HG03342 (cell line): ENCODE results near the gene CYSRT1.

Source experiments
- ATAC-seq: cut with Tn5 transposase; IDR thresholded peaks from one replicate; pipeline ENCODE4 v1.9.1; 2021; ENCODE audit warnings: mild to moderate bottlenecking, moderate library complexity; ENCODE audit not compliant: unreplicated experiment

Gene CYSRT1

DNA sequence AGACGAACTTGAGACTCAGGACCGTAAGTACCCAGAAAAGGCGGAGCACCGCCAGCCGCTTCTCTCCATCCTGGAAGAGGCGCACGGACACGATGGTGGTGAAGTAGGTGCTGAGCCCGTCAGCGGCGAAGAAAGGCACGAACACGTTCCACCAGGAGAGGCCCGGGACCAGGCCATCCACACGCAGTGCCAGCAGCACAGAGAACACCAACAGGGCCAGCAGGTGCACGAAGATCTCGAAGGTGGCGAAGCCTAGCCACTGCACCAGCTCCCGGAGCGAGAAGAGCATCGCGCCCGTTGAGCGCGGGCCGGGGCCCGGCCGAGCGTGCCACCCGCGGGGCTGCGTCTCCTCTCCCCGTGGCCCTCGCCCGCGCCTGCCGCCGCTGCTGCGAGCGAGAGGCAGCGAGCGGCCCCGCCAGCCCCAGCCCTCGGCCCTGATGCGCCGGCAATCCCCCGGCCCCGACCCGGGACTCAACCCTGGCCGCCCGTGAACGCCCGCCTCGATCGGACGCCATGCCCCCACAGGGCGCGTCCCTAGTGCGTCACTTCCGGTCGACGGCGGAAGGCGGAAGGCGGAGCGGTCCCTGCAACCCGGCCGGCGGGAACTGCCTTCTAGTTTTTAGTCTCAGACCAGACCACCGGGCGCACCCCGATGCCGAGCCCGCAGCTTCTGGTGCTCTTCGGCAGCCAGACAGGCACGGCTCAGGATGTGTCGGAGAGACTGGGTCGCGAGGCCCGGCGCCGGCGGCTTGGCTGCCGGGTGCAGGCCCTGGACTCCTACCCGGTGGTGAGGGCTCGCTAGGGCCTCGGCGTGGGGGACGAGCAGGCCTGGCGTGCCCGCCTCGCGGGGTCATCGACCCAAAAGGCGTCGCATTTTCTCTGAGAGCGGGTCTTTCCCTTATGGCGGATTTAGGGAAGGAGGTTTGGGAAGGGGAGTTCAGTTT lies 19.6 kb upstream of the CYSRT1 start, which contains the start of the genes NDOR1 and TMEM203:
Gene NDOR1, plus strand, starts transcription at position 575 of the 944 bp plus-strand sequence. Its CDS starts 78 bp downstream, at position 653.
Gene TMEM203, minus strand, starts transcription at position 523 of the 944 bp plus-strand sequence. Its CDS starts 234 bp downstream, at position 289.
- ATAC-seq, result peak; percentile 40

- no peak for ATAC-seq
Observed at GRCh38 chr9:137206602-137207001, 18.4 kb upstream of the CYSRT1 start.

DNA sequence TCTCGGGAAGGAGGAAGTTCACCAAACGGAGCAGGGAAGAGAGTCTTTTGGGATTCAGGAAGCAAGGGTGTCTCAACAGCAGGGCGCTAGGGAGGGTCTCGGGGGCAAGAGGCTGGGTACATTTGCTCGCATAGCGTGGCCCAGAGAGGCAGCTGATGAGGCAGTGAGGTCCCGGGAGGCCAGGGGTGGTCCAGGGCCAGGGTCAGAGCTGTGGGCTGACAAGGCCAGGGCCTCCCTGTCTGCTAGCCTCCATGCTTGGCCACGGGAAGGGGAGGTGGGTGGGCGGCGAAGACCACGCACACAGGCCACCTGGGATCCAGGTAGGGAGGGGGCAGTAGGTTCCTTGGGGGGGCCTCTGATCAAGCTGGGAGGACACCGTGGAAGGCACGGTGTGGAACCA lies 13.4 kb upstream of the CYSRT1 start:
- no peak for ATAC-seq

- ATAC-seq, result no peak
Observed at GRCh38 chr9:137212520-137212919, 12.5 kb upstream of the CYSRT1 start.

- ATAC-seq, result no peak
Observed at GRCh38 chr9:137213160-137214060, 11.6 kb upstream of the CYSRT1 start.

DNA sequence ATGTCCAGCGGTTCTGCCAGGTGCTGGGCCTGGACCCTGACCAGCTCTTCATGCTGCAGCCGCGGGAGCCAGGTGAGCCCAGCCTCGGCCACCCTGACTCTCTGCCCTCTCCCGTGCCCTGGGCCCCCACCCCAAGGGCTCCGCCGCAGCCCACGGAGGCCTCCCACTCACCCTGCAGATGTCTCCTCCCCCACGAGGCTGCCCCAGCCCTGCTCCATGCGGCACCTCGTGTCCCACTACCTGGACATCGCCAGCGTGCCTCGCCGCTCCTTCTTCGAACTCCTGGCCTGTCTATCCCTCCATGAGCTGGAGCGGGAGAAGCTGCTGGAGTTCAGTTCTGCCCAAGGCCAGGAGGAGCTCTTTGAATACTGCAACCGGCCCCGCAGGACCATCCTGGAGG lies 10.4 kb upstream of the CYSRT1 start:
- no peak for ATAC-seq

- ATAC-seq, result no peak
Observed at GRCh38 chr9:137215196-137215986, 9.6 kb upstream of the CYSRT1 start.

- no peak for ATAC-seq
Observed at GRCh38 chr9:137216188-137216965, 8.6 kb upstream of the CYSRT1 start.

DNA sequence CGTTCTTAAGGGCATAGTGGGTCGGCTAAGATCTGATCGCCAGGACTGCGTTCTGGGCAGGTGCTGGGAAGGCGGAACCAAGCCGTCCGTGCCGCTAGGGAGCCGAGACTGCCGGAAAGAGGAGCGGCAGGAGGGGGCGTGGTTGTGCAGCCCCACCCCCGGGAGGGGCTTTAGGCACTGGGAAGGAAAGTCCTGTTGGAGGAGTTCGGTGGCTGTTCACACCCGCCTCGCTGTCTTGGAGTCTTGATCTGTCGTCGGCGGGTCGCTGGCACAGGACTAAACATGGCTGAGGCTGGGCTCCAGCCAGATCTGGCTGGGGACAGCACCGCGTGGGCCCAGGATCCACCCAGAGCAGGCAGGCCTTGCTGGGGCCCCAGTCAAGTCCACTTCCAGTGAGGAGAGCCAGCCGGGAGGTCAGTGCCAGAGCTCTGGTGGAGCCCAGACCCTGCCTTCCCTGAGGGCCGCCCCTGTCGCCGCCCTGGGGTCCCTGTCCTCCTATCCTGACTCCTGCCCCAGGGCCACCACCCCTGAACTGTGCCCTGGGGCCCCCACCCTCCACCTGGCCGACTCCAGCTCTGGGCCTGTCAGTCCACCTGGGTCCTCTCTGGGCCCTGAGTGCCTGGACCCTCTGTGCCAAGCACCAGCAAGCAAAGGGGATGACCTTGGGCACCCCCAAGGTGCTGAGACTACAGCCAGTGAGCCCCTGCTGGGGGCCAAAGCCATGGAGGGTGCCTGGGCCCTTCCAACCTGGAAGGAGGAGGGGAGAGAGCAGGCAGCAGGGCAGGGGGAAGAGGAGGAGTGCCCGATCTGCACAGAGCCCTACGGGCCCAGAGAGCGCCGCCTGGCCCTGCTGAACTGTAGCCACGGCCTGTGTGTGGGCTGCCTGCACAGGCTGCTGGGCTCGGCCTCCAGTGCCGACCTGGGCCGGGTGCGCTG lies 7.4 kb upstream of the CYSRT1 start:
- no peak for ATAC-seq

GRCh38 chr9:137218212-137218753 lies 6.7 kb upstream of the CYSRT1 start:
- no peak for ATAC-seq

DNA sequence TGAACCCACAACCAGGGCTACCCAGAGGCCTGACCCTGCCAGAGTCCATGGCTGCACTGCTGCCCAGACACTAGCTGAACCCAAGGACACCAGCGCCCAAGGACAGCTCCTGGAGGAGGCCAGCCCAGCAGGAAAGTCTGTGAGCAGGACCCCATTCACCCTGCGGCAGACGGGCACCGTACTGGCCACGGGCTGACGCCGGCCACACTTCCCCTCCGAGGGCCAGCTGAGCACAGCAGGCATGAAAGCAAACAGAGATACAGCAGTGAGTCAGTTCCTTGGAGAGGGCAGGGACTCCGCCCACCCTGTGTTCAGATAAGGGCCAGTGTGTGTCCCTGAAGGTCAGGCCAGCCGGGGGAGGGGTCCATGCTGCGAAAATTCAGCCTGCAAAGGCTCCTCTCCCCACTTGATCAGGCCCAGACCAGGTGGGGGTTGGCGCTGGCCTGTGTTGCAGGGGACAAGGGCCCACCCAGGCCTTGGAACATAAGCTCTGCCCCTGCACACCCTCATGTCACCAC lies 6.2 kb upstream of the CYSRT1 start:
- no peak for ATAC-seq

DNA sequence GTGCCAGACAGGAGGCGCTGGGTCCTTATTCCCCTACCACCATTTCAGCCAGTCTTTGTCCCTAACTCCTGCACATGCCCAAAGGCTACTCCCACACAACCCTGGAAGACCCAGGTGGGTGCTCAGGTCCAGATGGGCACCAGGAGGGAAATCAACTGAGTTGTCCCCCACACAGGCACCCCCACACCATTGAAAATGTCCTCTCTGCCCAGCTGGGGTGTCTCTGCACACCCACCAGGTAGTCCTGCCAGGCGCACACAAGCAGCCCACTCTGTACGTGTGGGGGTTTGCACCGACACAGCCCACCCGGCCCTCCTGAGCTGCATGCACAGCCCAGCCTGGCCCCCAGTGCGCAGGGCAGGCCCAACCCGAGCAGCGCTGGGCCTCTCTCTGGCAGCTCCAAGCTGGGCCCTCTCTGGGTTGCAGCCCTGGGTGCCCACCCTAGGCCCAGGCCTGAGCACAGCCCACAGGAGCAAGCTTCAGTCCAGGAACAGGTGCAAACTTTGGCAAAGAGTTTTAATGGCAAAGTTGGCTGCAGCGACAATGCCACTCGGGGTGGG lies 5.1 kb upstream of the CYSRT1 start:
- ATAC-seq, result no peak

GRCh38 chr9:137220317-137221094 lies 4.5 kb upstream of the CYSRT1 start:
- no peak for ATAC-seq

DNA sequence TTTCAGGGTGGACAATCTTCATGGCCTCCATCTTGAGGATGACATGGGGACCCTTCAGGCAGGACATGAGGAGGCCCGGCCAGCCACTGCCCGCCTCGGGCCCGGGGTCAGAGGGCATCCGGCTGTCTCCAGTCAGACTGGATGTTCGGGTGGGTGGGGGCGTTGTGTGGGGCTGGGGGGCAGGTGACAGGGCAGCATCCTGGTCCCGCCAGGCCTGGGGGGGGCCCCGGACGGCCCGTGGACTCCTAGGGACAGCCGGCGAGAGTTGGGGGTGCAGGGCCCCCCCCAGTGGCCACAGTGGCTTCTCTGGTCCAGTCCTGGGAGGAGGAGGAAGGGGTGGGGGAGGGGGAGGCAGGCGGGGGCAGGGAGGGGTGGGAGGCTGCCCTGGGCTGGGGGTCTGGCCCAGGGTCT lies 3.9 kb upstream of the CYSRT1 start:
- ATAC-seq, result no peak

- no peak for ATAC-seq
Observed at GRCh38 chr9:137221506-137222111, 3.4 kb upstream of the CYSRT1 start.

DNA sequence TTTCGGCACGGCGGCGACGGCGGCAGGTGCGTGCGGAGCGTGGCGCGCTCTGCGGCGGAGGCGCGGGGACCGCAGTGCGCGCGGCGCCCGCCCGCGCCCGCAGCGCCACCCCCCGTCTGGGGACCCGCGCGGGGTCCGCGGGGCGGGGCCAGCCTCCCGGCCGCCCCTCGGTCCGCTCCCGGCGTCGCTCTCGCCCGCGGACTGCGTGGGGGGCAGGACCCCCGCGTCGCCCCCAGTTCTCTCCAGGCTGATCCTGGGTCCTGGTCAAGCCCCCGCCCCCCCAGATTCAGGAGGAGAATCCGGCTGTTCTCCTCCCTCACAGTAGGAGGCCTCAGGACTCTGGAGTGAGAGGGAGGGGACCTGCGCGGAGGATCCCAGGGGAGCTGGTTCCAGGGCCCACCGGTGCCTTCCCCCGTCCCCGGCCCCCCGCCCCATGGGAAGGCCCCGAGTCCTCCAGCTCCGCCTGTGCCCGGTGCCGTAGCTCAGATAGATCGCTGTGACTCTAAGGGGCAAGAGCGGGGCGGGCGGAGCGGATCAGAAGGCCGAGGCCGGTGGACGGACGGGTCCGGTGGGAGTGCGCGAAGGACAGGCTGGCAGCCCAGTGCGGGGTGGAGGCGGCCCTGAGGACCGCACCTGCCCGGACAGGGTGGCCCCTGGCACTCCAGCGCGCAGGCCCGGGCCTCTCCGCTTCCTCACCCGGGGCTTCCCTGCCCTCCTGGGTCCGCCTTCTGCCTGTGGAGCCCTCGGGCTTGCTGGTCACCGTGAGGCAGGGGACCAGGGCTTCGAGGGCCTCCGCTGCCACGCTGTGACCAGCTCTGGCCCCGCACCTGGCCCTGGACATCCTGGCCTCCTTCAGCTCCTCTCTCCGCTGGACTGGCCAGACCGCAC lies 2.5 kb upstream of the CYSRT1 start, which contains the start of gene RNF208:
Gene RNF208, minus strand, starts transcription at position 51 of the 888 bp plus-strand sequence. CDS start 1,028 bp downstream, outside the sequence.
- peak; percentile 3 for ATAC-seq
